ENCODE results near the gene LRRC75A. TPM values are rescaled to one million over a fixed set of nuclear protein-coding genes. Genes with fewer than 3 reads are reported as not detected.

The LRRC75A gene
- polyA plus RNA-seq, 2 of the 4 experiments (the other 2 are of a cell fraction) = 0.65 to 0.85 TPM

DNA sequence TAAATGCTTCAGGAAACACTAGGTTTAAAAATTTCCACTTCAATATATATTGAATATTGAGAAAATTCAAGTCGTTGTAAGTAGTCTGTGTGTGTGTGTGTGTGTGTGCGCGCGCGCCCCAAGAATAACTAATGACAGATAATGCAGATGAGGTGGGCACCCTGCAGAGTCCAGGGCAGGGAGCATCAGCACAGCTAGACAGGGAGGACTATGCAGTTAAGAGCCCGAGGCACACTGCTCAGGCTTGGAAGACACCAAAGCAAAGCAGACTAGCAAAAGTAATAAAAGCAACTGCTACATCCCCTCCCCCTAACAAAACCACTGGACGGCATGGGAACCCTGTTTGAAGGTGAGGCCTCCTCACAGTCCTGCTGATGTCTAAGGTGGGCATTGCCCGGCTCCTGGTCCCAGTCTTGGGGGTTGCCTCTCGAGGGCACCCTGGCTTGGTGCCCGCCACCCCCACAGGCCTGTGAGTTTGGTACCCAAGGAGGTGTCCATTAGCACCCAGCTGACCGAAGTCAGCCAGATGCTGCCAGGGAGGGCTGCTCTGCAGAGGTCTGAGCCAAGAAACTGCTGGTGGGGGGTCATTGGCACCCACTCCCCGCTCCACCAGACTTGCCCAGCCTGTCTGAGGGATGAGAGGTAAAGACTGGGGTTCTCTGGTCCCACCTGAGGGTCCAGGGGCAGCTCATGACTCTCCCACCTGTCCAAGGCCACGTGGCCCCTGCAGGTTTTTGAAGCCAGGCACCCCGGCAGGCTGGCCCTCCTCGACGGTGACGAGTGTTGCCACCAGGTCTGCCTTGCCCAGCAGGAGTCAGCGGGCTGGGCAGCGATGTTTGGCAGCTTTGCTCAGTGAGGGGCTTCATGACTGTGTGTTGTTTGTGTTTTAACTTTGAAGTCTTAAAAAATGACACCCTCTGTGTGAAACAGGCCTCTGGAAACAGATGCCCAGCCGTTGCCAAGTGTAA is 18.7 kb downstream of the LRRC75A start:
- ChIA-PET POLR2A (no interaction called here), CTCF (interaction anchor here (0.6 to 3.3 kb wide), 11 partner anchors 8 to 115 kb away, joined by 3 to 21 read pairs (median 4); no protein-coding TSS in a partner anchor)
- no peak for FAIRE-seq

DNA sequence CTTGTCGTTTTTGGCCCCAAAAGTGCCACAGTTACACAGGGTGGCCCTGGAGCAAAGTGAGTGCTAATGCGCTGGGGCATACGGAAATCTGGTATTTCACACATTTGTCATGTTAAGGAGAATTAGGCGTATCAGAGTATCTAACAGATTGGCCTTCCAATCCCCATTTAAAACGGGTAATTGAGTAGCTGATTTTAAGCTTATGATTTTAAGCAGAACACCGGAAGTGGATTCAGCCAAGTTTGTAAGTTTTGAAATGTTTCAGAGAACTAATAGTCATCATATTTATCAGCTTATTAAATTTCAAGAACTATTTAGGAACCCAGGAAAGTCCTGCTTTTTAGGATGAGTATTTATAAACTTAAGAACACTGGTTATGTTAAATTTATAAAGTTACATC is 19.5 kb downstream of the LRRC75A start:
- no peak for DNase-seq (ENCODE audit: low read depth in 1 of 2, low spot score in 1 of 2)
- 78% methylated on average over 6 of the region's 6 CpGs for whole genome bisulfite sequencing (ENCODE audit: missing lambda C conversion rate)
- no peak for ATAC-seq
- TF ChIP-seq NPAS2 (CRISPR knock-in tag; IDR thresholded peaks at IDR 0.05; ENCODE audit: borderline replicate concordance) (no peak), ESRRA (IDR thresholded peaks at IDR 0.05; ENCODE audit: borderline replicate concordance, low read length) (no peak), EHF (CRISPR knock-in tag; IDR thresholded peaks at IDR 0.05) (no peak), EHMT2 (IDR thresholded peaks at IDR 0.05; ENCODE audit: low read depth) (no peak), FOXS1 (CRISPR knock-in tag; IDR thresholded peaks at IDR 0.05) (no peak), RAD21 (conservative IDR thresholded peaks at IDR 0.05 in 1 of 2, IDR thresholded peaks at IDR 0.05 in 1 of 2) (no peak), HMGXB4 (CRISPR knock-in tag; IDR thresholded peaks at IDR 0.05; ENCODE audit: borderline replicate concordance) (no peak), ZSCAN20 (CRISPR knock-in tag; IDR thresholded peaks at IDR 0.05) (no peak), RNF2 (IDR thresholded peaks at IDR 0.05; ENCODE audit: borderline replicate concordance, low read depth) (no peak), EP300 (IDR thresholded peaks at IDR 0.05) (no peak)
- TF ChIP-seq, protein P1, sequence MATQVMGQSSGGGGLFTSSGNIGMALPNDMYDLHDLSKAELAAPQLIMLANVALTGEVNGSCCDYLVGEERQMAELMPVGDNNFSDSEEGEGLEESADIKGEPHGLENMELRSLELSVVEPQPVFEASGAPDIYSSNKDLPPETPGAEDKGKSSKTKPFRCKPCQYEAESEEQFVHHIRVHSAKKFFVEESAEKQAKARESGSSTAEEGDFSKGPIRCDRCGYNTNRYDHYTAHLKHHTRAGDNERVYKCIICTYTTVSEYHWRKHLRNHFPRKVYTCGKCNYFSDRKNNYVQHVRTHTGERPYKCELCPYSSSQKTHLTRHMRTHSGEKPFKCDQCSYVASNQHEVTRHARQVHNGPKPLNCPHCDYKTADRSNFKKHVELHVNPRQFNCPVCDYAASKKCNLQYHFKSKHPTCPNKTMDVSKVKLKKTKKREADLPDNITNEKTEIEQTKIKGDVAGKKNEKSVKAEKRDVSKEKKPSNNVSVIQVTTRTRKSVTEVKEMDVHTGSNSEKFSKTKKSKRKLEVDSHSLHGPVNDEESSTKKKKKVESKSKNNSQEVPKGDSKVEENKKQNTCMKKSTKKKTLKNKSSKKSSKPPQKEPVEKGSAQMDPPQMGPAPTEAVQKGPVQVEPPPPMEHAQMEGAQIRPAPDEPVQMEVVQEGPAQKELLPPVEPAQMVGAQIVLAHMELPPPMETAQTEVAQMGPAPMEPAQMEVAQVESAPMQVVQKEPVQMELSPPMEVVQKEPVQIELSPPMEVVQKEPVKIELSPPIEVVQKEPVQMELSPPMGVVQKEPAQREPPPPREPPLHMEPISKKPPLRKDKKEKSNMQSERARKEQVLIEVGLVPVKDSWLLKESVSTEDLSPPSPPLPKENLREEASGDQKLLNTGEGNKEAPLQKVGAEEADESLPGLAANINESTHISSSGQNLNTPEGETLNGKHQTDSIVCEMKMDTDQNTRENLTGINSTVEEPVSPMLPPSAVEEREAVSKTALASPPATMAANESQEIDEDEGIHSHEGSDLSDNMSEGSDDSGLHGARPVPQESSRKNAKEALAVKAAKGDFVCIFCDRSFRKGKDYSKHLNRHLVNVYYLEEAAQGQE (IDR thresholded peaks at IDR 0.05) = no peak
- POLR2A ChIA-PET = no interaction called here
- no peaks in the 10 kb centered on the region for H3K9me3 ChIP-seq
- H3K4me3 ChIP-seq = no peak overlapping the region
- H3K4me1 ChIP-seq = peaks cover 7% of the 10 kb centered on the region
- no peak for FAIRE-seq
- H3K4me2 ChIP-seq = no peak overlapping the region
- no peak overlapping the region for H3K27ac ChIP-seq
- CTCF ChIA-PET = interaction anchor here (0.6 to 3.3 kb wide), 7 partner anchors 9 to 116 kb away, joined by 3 to 21 read pairs (median 4); no protein-coding TSS in a partner anchor

More for the DNA sequence above, 18.7 kb downstream of the LRRC75A start:
- 83% methylated on average over 17 of the region's 20 CpGs for WGBS (ENCODE audit: missing lambda C conversion rate)
- DNase-seq (ENCODE audit: low read depth in 1 of 2, low spot score in 1 of 2) = no peak
- Histone ChIP-seq H3K9me3 (no peaks in the 10 kb centered on the region), H3K4me1 (peaks cover 12% of the 10 kb centered on the region), H3K27ac (no peak overlapping the region), H3K4me2 (no peak overlapping the region), H3K4me3 (no peak overlapping the region)
- TF ChIP-seq HMGXB4 (CRISPR knock-in tag; IDR thresholded peaks at IDR 0.05; ENCODE audit: borderline replicate concordance) = no peak
- ATAC-seq = no peak

DNA sequence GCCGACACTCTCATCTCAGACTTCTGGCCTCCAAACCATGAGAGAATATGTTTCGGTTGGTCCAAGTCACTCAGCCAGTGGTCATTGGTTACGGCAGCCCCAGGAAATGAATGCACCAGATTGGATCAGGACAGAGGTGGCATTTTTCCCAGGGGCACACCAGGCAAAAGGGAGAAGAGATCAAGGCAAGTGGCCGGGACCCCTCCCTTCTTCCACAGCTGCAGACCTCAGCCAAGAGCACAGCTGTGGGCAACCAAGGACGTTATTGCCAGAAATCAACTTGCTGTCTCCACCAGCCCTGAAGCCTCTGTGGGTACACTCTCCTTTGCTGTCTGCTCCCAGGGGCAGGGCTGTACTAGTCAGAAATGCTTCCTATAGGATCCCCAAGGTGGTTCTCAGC is 20.7 kb downstream of the LRRC75A start:
- ATAC-seq = no peak
- ChIA-PET CTCF (interaction anchor here (1.3 to 3.4 kb wide), 4 partner anchors 10 to 108 kb away, joined by 6 to 21 read pairs (median 11); no protein-coding TSS in a partner anchor), POLR2A (no interaction called here)
- no peak for DNase-seq (ENCODE audit: low read depth in 1 of 2, low spot score in 1 of 2)
- FAIRE-seq = no peak
- Histone ChIP-seq H3K4me1 (no peaks in the 10 kb centered on the region), H3K4me2 (no peak overlapping the region), H3K4me3 (no peak overlapping the region), H3K27ac (no peak overlapping the region), H3K9me3 (no peaks in the 10 kb centered on the region)
- 82% methylated on average over 5 of the region's 5 CpGs for WGBS (ENCODE audit: missing lambda C conversion rate)
- no peak for TF ChIP-seq MYC (IDR thresholded peaks at IDR 0.05; ENCODE audit: borderline replicate concordance, low read length)
- TF ChIP-seq KDM5A (IDR thresholded peaks at IDR 0.05) = no peak
- no peak for TF ChIP-seq NFE2L2 (conservative IDR thresholded peaks at IDR 0.05; ENCODE audit: low read length)
- TF ChIP-seq NR3C1 (IDR thresholded peaks at IDR 0.05) = no peak
- no peak for TF ChIP-seq HEYL (CRISPR knock-in tag; IDR thresholded peaks at IDR 0.05)
- TF ChIP-seq JUN (IDR thresholded peaks at IDR 0.05) = no peak
- no peak for TF ChIP-seq FOSL2 (IDR thresholded peaks at IDR 0.05)
- TF ChIP-seq FOSL2 (CRISPR knock-in tag; IDR thresholded peaks at IDR 0.05) = no peak
- TF ChIP-seq GATA3 (IDR thresholded peaks at IDR 0.05; ENCODE audit: borderline replicate concordance) = no peak
- TF ChIP-seq ATOH8 (CRISPR knock-in tag; IDR thresholded peaks at IDR 0.05; ENCODE audit: low read depth) = no peak
- no peak for TF ChIP-seq EP300 (IDR thresholded peaks at IDR 0.05)
- TF ChIP-seq POLR2A (IDR thresholded peaks at IDR 0.05; ENCODE audit: low read length) = no peak
- no peak for TF ChIP-seq CEBPB (IDR thresholded peaks at IDR 0.05)
- TF ChIP-seq CHD2 (IDR thresholded peaks at IDR 0.05; ENCODE audit: low read length, partially characterized antibody) = no peak
- no peak for TF ChIP-seq EHMT2 (IDR thresholded peaks at IDR 0.05; ENCODE audit: low read depth)

All from A549 (cell line).